Myocyte (in vitro differentiated cells): ENCODE data around the gene SPTBN1. TPM values are rescaled to one million over a fixed set of nuclear protein-coding genes. Genes with fewer than 3 reads are reported as not detected.

ENCODE experiments used
- DNase-seq: peaks from one replicate; pipeline ENCODE4 v3.0.0-alpha.2; 2012; ENCODE audit warnings: low read depth
- total RNA-seq: library from RNA; depleted of rRNA; stranded (reverse); fragments of >200 nt; gene quantifications from 2 replicates; pipeline ENCODE4 v1.2.3, GENCODE V29; 2014

Gene SPTBN1
- total RNA-seq, 1 donor from 2014 or later = 308 TPM

DNA sequence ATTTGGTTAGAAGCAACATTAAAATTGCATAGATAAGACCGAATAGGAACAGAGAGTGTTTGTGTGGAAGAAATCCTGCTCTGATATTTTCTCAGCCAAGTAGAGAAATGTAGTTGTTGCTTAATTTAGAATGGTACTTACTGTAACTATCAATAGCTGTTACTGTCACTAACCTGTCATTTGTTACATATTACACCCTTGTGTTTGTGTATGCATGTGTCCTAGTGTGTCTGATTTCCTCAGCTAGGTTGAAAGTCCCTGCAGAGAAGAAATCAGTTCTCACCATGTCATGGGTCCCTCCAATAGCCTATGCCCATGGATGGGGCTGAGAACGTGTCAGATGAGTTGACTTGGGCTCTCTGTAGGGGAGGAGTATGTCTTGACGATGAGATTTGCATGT is 94.4 kb downstream of the SPTBN1 start:
- DNase-seq = no peak

DNA sequence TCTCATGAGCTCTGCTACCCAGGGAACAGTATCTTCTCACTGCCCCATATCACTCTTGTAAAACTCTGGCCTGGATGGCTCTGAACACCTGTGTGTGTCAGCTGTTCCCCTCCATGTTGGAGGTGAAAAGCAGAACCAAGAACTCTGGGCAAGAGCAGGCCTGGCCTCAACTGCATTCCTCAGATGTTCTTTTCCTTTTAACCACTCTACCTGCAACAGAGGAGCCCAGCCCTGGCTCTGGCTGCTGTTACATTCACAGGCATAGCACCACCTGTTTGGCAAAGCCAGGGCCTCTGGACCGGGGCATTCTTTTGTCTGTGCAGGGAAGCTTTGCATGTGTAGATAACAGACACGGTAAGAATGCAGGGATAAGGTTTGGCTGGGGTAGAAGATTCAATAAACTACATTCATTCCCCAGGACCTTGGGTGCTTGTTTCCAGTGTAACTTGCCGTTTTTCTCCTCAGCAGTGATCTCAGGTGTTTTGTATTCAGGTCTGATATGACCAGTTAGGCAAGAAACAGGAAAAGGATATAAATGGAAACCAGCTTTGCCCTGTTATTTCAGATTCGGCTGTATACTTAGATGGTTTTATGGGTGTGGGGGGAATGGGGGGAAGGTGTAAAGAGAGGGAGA is 95.1 kb downstream of the SPTBN1 start:
- DNase-seq = no peak

DNA sequence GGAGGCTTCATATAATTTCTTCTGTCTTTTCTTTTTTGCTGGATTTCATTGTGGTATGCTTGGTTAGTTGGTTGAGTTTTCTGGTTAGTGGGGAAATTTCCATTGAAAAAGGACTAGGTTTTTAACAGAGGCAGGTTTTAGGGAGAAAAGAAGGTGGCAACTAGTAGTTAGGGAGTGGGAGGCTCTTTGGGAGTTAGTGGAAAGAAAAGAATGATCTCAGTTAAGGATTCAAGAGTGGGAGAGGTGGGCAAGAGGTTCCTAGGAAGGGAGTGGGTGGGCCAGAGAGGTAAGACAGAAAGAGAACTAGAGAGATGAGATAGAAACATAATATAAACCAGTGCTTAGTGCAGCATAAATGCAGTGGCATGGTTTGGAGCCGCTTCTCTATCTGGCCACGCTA is 96.9 kb downstream of the SPTBN1 start:
- no peak for DNase-seq

DNA sequence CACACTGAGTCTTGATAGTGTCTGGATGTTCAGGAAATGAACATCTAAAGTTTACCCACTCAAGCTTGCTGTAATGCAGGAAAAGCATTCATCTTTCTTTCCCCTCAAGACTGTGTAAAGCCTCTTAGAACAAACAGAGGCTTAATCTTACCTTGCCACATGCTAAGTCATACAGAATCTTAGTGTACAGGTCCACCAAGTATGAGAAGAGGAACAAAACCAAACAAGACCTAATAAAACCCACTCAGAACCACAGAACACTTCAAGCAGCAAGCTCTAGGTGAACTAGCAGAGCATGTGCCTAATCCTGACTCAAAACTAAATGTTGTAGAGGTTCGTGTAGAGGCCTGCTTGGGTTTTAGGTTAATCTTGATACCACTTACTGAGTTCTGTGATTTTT is 97.6 kb downstream of the SPTBN1 start:
- DNase-seq = no peak

DNA sequence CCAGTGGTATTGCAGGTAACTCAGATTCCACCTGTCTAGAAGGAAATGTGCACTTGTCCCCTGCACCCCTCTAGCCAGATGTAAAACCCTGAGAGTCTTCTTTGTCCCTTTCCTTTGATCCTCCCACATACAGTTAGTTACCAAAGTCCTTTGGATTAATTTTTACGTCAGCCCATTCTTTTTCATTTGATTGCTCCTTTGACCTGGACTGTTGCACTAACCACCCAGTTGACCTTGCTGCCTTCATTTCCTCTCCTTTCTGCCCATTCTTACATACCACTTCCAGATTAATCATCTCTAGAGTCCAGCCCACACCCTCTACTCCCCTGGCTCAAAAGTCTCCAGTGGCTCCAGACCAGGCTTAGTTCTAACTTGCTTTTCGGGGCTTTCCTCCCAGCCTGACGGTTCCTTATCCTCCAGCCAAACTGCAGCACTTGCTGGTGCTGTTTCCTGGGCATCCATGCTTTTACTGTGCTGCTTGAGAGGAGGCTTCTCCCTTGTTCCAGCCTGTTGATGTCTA is 99.3 kb downstream of the SPTBN1 start:
- no peak for DNase-seq

DNA sequence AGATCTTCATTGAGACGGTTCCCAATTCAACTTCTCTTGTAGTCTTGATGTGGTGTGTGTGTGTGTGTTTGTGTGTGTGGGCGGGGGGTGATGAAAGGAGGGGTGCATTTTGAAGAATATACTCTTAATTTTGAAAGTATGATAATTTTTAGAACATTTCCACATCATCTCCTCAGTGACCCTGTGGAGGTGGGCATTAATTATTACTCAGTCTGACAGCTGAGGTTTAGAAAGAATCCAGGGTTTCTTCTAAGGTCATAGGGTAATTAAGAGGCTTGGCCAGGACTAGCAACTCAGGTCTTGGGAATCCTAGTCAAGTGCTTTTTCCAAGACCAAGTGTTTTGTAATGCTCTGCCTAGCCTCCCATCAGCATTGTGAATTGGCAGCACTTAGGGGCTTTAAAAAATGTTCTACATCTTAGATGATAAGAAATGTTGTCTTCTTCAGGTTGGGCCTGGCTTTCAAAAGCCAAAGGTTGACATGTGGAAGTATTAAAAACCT is 100.5 kb downstream of the SPTBN1 start:
- DNase-seq = no peak

DNA sequence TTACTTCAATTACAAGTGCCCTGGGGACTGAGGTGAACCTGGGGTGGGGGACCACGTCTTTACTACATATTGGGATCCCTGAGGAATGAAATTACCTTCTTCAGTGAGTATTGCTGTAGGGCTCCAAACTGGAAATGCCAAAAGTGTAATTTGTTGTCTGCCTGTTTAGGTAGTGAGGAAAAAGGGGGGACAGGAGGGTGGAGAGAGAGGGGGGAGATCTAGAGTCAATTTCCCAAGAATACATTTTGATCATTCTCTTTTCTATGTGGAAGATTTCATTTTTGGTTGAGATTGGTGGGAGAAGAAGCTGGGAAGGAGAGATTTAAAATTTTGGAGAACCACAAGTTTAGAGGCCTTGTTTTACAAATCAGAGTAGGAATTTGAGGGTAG is 101.1 kb downstream of the SPTBN1 start:
- no peak for DNase-seq

DNA sequence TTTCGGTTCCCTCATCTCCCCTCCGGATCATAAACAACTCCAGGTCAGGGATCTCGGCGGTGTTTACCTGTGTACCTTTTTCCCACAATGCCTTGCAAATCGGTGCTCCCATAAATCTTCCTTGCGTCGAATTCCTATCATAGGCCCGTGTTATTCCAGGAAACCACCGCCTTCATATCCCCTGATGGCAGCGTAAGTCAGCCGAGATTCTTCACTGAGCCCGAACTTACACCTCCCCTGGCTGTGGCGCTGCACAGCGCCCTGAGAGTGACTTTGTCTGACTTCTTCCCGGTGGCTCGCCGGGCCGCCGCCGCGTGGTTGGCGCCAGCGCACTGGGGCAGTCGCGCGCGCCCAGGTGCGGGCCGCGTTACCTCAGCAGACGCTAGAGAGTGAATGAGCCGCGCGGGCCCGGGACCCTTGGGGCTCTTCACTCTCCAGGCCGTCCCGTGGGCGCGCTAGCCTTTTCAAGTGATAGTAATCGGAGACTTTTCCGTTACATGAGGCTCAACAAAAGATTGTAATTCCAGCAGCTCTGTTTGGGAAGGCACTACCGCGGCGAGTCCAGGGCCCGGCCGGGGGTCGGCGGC is 101.6 kb downstream of the SPTBN1 start:
- no peak for DNase-seq

DNA sequence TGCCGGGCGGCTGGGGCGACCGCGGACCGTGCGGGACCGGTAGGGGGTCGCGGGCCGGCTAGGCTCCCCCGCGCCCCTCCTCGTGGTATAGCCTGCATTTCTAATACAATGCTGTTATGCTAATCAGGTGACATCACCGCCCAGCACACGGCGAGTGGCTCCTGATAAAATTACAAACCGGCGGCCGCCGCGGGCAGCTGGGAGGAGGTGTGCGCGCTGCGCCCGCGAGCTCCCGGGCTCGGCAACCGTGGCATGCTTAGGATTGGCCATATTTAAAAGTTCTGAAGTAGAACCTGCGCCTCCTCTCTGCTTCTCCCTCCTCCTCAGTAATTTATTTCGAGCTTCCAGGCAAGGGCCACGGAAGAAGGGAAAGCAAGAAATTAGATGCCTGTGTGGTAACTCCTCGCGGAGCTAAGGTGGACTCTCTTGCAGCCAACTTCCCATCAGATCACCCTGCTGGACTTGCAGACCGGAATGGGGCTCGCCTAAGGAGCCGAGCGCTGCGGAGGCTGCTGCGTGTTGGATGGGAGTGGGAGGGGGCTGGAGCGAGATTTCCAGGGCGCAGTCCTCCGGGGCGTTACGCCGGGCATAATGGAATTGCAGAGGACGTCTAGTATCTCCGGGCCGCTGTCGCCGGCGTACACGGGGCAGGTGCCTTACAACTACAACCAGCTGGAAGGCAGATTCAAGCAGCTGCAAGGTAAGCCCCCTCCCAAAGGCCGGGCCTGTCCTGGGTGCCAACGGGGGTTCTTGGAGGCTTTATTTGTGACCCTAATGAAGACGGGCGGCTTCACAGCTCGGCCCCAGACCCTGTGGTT is 102.3 kb downstream of the SPTBN1 start:
- DNase-seq = peak; percentile 39

DNA sequence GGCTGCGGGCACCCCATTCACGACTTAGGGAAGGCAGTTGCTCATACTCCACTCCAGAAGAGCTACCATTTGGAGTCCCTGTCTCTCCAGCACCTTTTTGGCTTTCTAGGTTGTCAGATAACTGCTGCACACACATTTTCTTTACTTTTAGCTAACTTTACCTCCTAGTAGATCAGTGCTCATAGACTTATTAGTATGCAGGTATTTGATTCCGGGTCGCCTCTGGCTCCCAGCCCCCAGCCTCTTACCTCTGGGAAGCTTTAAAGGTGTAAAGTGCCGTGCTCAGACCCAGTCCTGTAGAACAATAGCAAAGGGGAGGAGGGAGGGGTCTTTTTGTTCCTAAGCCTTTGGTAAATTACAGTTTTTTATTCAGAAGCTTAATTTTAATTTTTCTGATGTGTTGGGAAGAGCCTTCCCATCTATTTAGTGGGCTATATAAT is 102.9 kb downstream of the SPTBN1 start:
- no peak for DNase-seq

DNA sequence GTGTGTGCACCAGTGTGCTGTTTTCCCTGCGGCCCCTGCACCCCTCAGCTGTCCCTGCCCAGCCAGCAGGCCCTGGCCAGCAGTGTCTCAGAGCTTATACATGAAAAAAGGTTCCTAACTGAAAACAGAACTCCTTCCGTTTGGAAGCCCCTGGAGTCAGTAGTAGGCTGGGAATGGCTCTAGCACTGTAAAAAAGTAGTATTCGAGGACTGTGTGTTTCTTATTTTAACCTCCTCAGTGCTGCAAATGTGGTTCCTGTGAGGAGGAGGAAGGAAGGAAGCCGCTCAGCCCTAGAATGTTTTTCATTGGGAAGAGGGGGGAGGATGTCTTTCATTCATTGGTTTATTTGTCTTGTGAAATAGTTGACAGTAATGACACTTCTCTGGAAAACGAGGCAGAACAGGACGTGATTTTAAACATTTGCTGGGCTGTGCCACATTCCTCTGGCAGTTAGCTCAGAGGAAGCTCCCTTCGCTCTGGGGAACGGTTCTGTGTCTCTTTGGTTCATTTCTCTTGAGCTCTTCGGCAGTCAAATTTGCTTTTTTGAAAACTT is 103.5 kb downstream of the SPTBN1 start:
- DNase-seq = peak; percentile 52

DNA sequence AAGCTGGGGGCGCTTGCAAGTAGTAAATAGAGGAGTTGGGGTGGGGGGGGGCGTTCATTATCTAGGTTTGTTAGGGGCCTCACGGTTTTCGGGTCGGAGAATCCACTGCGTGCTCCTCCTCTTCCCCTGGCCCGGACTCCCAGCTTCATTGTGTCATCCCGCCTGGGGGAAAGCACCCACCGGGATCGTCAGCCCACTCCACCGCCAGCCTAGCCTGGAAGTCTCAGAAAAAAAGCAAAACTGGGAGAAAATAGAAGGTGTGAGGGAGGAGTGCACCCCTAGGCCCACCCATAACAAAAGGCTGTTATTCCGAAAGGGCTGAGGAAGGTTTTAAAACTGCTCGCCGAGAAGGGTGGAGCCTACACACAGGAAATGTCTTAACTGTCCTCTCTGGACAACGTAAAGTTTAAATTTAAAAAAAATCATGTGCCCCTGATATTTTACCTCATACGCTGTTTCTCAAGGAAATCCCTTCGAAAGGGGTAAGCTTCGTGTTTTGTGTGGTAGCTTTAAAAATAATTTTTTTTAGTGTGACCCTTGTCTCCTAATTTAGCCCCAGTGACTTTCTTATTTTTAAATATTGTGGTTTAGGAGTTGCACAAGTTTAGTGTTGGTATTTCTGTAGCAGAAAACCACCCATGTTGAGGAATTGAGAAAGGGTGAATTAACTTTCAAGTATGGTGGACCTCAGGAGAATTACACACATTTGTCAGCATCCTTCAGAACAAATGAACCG is 104.2 kb downstream of the SPTBN1 start:
- peak; percentile 49 for DNase-seq

DNA sequence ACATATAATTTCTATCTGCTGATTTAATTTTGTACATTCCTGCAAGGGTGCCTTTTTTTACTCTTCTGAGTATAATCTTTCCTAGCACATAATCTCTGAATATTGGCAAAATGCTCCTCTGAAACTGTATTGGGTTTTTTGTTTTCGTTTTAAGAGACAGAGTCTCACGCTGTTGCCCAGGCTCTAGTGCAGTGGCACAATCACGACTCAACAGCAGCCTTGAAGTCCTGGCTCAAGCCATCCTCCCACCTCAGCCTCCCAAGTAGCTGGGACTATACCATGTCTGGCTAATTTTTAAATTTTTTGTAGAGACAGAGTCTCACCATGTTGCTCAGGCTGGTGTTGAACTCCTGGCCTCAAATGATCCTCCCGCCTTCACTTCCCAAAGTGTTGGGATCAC is 104.9 kb downstream of the SPTBN1 start:
- no peak for DNase-seq

DNA sequence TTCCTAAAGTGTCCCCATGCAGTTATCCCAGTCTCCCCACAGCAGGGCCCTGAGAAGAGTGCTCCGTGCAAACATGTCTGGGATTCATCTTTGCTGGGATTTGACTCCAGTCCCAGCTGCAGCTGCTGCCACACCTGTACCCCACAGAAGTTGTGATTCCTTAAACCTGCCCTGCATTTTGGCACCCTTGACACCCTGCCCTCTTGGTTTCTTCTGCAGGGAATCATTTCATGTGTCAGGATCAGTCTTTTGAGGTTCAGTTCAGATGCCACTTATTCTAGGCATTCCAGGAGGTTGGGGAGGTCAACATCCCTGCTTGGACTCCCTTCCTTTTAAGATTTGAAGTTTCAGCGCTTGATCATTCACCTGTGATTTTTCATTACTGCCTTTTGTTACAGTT is 108.3 kb downstream of the SPTBN1 start:
- DNase-seq = no peak

DNA sequence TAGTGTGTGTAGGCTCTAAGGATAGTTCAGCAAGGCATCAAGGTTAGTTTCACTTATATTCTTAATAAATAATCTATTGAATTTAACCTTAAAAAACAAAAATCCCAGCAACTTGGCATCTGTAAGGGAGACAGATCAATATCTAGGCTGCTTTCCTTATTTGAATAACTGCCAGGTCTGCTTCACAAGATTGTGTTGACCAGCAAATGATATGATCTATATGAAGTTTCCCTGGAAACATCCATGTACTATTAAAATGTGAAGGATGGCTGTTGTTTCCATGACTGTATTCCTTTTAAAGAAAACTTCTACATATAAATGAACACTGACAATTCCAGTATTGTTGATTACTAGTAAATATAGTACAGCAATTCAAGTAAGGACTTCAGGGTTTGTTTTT is 109.4 kb downstream of the SPTBN1 start:
- DNase-seq = no peak

DNA sequence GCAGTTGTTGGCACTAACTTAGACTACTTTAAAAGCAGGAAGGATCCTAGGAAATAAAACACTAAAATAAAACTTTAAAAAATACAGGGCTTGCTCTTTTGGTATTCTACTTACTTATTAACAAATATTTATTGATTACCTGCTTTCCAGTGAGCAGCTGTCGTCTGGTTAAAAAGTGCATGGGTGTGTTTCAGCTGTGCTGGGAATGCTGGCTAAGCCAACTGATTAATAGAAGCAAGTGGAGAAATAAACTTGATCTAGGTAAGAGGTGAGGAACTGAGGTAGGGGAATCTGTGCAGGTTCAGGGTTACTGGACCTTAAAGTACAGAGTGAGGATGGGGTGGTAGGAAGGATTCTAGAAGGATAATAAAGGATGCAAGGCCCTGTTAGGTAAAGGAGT is 110.8 kb downstream of the SPTBN1 start:
- no peak for DNase-seq

DNA sequence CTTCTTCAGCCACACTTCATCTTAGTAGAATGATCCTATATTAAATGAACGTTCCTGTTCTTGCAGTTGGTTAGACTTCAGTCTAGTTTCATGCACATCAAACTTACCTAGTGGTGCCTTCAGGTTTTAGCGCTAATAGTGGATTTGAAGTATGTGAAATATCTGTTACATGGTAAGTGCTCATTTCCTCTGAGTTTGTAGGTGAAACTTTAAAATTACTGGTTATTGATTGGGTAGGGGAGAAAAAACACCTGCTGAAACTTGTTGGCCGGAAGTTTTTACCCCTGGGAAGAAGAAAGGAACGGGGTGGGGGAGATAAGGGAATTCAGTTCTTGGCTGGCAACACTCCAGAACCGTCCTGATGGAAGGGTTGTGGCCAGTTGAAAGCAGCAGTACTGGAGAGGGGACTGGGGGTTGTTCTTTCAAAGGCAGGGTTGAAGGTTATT is 112.8 kb downstream of the SPTBN1 start:
- DNase-seq = no peak

DNA sequence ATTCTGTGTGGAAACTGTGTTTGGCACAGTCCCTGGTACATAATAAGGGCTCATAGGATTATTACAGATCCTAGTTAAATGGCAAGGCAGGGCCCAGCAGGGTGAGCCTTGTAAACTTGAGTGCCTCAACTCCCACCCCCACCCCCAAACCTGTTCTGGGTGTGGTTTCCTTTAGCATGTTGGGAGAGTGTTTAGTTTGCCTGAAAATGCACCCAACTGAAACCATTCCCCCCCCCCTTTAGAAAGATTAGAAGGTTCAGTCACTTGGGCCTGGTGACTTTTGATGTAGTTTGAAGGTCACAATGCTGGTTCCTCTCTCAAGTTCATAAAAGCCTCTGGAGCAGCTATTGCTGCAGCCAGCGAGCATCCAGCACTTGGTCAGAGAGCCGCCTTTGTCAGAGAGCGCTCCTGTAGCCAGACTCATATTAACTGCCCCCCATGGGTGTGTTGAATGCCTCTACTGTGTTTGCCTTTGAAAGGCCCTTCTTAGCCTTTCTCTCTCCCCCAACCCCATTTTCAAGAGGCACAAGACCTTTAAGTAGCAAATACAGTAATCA is 113.7 kb downstream of the SPTBN1 start:
- no peak for DNase-seq

DNA sequence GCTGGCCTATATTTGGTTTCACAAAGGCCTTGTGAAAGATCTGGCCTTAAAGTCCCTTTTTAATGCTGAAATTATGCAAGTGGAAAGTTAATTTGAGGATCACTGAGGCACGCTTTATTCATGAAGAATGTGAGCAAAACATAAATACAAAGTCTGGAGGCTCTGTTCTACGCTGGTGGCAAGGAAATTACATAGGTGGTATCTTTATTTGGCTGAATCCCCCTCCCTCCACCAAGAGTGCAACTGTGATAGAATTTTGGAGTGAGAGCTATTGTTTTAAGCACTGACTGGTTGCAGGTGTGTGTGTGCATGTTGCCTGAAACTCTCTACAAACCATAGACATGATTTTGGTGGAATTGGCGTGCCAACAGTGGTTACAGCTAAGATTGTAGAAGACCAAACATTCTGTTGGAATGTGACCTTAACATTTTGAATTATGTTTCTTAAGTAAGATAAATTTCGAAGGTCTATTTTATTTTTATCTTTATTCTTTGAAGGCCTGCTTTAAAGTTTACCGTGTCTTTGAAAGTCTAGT is 114.3 kb downstream of the SPTBN1 start:
- no peak for DNase-seq

DNA sequence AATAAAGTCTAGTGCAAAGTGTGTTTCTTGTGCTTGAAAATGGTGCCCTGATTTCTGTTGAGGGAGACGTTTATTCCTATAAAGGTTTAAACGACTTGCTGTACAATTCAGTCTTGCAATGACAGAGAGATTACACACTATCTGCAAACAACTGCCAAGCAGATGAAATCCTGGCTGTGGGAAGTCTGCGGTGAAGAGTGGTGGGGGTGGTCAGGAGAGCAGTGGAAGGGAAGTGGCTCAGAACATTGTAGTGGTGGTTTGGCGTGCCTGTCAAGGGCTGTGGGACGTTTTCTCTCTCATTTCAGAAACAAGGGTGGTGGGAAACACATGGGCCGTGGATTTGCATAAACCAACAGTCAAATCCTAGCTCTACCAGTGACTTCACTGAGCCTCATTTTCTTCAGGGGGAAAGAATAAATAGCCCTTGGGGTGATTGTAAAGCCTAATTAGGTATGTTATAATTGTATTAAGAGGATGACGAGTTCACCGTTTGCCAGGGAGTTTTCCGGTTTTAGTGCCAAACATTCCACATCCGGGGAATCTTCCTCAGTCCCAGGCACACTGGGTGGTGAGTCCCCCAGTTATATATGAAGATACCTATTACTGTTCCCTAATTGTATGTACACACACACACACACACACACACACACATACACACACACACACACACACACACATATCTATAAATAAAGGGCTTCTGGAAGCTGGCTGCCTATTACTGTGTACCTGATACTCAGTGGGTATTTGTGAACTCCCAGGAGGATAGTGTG is 115.0 kb downstream of the SPTBN1 start:
- peak; percentile 92 for DNase-seq
